ENCODE measurements around the gene STIL.

DNA sequence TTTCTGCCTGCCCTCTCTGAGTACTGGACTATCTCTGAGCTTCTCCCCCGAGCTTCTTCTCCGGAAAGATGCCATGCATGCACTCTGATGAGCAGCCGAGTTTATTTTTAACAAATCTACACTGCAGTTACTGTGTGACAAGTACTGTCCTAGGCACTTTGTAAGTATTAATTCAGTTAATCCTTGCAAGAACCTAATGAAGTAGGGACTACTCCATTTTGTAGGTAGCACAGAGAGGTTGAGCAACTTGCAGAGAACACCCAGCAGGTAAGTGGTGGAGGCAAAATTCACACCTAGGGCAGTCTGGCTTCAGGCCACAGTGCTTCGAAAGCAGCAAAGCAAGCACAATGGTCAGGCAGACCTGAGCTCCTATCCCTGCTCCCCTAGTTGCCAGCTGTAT lies 78.1 kb downstream of the STIL start:
- TF ChIP-seq, protein P1, sequence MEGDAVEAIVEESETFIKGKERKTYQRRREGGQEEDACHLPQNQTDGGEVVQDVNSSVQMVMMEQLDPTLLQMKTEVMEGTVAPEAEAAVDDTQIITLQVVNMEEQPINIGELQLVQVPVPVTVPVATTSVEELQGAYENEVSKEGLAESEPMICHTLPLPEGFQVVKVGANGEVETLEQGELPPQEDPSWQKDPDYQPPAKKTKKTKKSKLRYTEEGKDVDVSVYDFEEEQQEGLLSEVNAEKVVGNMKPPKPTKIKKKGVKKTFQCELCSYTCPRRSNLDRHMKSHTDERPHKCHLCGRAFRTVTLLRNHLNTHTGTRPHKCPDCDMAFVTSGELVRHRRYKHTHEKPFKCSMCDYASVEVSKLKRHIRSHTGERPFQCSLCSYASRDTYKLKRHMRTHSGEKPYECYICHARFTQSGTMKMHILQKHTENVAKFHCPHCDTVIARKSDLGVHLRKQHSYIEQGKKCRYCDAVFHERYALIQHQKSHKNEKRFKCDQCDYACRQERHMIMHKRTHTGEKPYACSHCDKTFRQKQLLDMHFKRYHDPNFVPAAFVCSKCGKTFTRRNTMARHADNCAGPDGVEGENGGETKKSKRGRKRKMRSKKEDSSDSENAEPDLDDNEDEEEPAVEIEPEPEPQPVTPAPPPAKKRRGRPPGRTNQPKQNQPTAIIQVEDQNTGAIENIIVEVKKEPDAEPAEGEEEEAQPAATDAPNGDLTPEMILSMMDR (conservative IDR thresholded peaks at IDR 0.05 in 1 of 2, IDR thresholded peaks at IDR 0.05 in 1 of 2; ENCODE audit: extremely low read depth in 1 of 2, insufficient read depth in 1 of 2, low read depth in 1 of 2, low read length in 2 of 2) = no peak
- no peak for TF ChIP-seq EZH2 (IDR thresholded peaks at IDR 0.05; ENCODE audit: borderline replicate concordance, low read length)
